Liver (tissue), 3 donors: ENCODE results near the gene INPP4B.

Source experiments
- EGR1 ChIP-seq, 2 donors: IDR thresholded peaks; 2 replicates each; pipeline ENCODE4 v1.6.1; 2016 to 2018; ENCODE audit warnings: antibody characterized with exemption in 2 of 2, low read depth in 2 of 2
- FOXA1 ChIP-seq: IDR thresholded peaks from 2 replicates; pipeline ENCODE4 v1.6.1; 2016; ENCODE audit warnings: antibody characterized with exemption
- GABPA ChIP-seq, 2 donors: IDR thresholded peaks in 1 of 2; conservative IDR thresholded peaks in 1 of 2; 2 replicates each; pipeline ENCODE4 v1.6.1; 2016; ENCODE audit warnings: antibody characterized with exemption in 2 of 2, mild to moderate bottlenecking in 1 of 2, moderate library complexity in 1 of 2
- HNF4G ChIP-seq: IDR thresholded peaks from 2 replicates; pipeline ENCODE4 v1.6.1; 2016; ENCODE audit warnings: antibody characterized with exemption
- MAX ChIP-seq: IDR thresholded peaks from 2 replicates; pipeline ENCODE4 v1.6.1; 2016; ENCODE audit warnings: antibody characterized with exemption
- NR2F2 ChIP-seq: IDR thresholded peaks from 2 replicates; pipeline ENCODE4 v1.6.1; 2016; ENCODE audit warnings: antibody characterized with exemption
- RAD21 ChIP-seq, 2 donors: IDR thresholded peaks; 2 replicates each; pipeline ENCODE4 v1.6.1; 2016; ENCODE audit warnings: antibody characterized with exemption in 2 of 2, mild to moderate bottlenecking in 2 of 2
- REST ChIP-seq: IDR thresholded peaks from 2 replicates; pipeline ENCODE4 v1.6.1; 2016; ENCODE audit warnings: antibody characterized with exemption, mild to moderate bottlenecking
- RXRA ChIP-seq, 2 donors: IDR thresholded peaks; 2 replicates each; pipeline ENCODE4 v1.6.1; 2017 to 2018; ENCODE audit warnings: antibody characterized with exemption in 2 of 2, mild to moderate bottlenecking in 1 of 2
- SP1 ChIP-seq: IDR thresholded peaks from 2 replicates; pipeline ENCODE4 v1.6.1; 2018; ENCODE audit warnings: antibody characterized with exemption, mild to moderate bottlenecking
- TAF1 ChIP-seq: conservative IDR thresholded peaks from 2 replicates; pipeline ENCODE4 v1.6.1; 2016; ENCODE audit warnings: antibody characterized with exemption, mild to moderate bottlenecking
- YY1 ChIP-seq: IDR thresholded peaks from 2 replicates; pipeline ENCODE4 v1.6.1; 2016; ENCODE audit warnings: antibody characterized with exemption, mild to moderate bottlenecking
- TF ChIP-seq, protein P1 (sequence below): IDR thresholded peaks from 2 replicates; pipeline ENCODE4 v1.6.1; 2016; ENCODE audit warnings: antibody characterized with exemption
- TF ChIP-seq, protein P2 (sequence below): fragments of 150-350 bp; IDR thresholded peaks from 2 replicates; pipeline ENCODE4 v1.5.1; 2017; ENCODE audit warnings: improper control_type of control experiment, low read depth, low read length; ENCODE audit not compliant: missing input control
- donor health status: healthy.
- donor health status: healthy.

GRCh38 chr4:142572071-142572470 is 274.0 kb downstream of the INPP4B start:
- TF ChIP-seq, protein P1, sequence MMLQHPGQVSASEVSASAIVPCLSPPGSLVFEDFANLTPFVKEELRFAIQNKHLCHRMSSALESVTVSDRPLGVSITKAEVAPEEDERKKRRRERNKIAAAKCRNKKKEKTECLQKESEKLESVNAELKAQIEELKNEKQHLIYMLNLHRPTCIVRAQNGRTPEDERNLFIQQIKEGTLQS: no peak
- TF ChIP-seq, protein P2, sequence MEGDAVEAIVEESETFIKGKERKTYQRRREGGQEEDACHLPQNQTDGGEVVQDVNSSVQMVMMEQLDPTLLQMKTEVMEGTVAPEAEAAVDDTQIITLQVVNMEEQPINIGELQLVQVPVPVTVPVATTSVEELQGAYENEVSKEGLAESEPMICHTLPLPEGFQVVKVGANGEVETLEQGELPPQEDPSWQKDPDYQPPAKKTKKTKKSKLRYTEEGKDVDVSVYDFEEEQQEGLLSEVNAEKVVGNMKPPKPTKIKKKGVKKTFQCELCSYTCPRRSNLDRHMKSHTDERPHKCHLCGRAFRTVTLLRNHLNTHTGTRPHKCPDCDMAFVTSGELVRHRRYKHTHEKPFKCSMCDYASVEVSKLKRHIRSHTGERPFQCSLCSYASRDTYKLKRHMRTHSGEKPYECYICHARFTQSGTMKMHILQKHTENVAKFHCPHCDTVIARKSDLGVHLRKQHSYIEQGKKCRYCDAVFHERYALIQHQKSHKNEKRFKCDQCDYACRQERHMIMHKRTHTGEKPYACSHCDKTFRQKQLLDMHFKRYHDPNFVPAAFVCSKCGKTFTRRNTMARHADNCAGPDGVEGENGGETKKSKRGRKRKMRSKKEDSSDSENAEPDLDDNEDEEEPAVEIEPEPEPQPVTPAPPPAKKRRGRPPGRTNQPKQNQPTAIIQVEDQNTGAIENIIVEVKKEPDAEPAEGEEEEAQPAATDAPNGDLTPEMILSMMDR: no peak
- TF ChIP-seq SP1 (no peak), RXRA (IDR thresholded peaks at IDR 0.05) (no peak), TAF1 (no peak), FOXA1 (no peak), EGR1 (IDR thresholded peaks at IDR 0.05; ENCODE audit: low read depth in 2 of 2) (no peak), RAD21 (IDR thresholded peaks at IDR 0.05) (no peak), REST (no peak), GABPA (IDR thresholded peaks at IDR 0.05 in 1 of 2, conservative IDR thresholded peaks at IDR 0.05 in 1 of 2) (no peak), MAX (no peak), NR2F2 (no peak), YY1 (no peak), HNF4G (no peak)
